ENCODE results near the gene MEP1A.

DNA sequence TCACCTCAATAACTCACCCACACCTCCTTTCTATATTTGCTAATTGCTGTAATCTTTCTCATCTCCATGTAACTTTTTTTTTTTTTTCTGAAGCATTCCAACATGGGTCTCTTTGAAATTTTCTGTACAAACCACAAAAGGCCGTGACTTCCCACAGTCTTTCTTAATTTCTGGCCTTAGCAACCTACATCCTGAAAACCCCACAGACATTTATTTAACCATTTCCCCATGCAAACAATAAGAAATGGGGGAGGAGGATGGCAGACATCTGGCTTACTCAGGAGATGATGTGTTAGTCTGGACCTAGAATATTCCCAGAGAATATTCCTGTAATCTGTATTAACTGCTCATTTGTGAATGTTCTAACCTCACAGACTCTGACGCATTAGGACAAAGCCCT is 57.6 kb downstream of the MEP1A start:
- no peak for TF ChIP-seq EZH2 (IDR thresholded peaks at IDR 0.05; ENCODE audit: low read depth)
- TF ChIP-seq, protein P1, sequence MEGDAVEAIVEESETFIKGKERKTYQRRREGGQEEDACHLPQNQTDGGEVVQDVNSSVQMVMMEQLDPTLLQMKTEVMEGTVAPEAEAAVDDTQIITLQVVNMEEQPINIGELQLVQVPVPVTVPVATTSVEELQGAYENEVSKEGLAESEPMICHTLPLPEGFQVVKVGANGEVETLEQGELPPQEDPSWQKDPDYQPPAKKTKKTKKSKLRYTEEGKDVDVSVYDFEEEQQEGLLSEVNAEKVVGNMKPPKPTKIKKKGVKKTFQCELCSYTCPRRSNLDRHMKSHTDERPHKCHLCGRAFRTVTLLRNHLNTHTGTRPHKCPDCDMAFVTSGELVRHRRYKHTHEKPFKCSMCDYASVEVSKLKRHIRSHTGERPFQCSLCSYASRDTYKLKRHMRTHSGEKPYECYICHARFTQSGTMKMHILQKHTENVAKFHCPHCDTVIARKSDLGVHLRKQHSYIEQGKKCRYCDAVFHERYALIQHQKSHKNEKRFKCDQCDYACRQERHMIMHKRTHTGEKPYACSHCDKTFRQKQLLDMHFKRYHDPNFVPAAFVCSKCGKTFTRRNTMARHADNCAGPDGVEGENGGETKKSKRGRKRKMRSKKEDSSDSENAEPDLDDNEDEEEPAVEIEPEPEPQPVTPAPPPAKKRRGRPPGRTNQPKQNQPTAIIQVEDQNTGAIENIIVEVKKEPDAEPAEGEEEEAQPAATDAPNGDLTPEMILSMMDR (conservative IDR thresholded peaks at IDR 0.05), result no peak

Data from PC-9 (cell line).